HEK293T (cell line): ENCODE data around the gene PTPN3.

Experiments
- FOXA1 ChIP-seq: fragments of 450-650 bp; IDR thresholded peaks from 2 replicates; pipeline ENCODE4 v1.6.1; 2016; ENCODE audit warnings: mild to moderate bottlenecking
- FOXM1 ChIP-seq: fragments of 450-650 bp; IDR thresholded peaks from 2 replicates; pipeline ENCODE4 v1.6.1; 2017; ENCODE audit warnings: mild to moderate bottlenecking, borderline replicate concordance
- HDGF ChIP-seq: fragments of 450-650 bp; IDR thresholded peaks from 2 replicates; pipeline ENCODE4 v1.6.1; 2017; ENCODE audit warnings: antibody characterized with exemption, borderline replicate concordance
- LEF1 ChIP-seq: fragments of 450-650 bp; IDR thresholded peaks from 2 replicates; pipeline ENCODE4 v1.6.1; 2017; ENCODE audit warnings: mild to moderate bottlenecking, borderline replicate concordance
- NFRKB ChIP-seq: fragments of 450-650 bp; IDR thresholded peaks from 2 replicates; pipeline ENCODE4 v1.6.1; 2016; ENCODE audit warnings: mild to moderate bottlenecking, moderate library complexity
- SP1 ChIP-seq: fragments of 450-650 bp; IDR thresholded peaks from 2 replicates; pipeline ENCODE4 v1.6.1; 2017
- SUZ12 ChIP-seq: fragments of 450-650 bp; IDR thresholded peaks from 2 replicates; pipeline ENCODE4 v1.6.1; 2016; ENCODE audit warnings: mild to moderate bottlenecking
- ZNF384 ChIP-seq: fragments of 450-650 bp; IDR thresholded peaks from 2 replicates; pipeline ENCODE4 v1.6.1; 2016

DNA sequence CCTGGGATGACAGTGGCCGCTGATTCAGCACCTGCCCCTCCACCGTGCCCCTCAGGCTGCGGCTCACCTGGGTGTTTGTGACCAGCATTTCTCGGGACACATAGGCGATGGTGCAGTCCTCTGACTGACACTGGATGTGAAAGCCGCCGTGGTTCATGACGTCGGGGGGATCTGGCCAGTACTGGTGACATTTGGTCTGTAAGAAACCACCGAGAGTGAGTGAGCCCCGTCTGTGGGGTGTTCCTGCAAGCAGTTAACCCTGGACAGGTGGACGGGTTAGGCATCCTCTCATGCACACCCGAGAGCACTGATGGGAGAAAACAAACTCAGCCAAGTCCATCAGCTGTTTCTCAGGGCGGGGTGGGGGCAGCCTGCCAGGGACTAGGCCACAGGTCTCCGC is 114.8 kb downstream of the PTPN3 start:
- TF ChIP-seq HDGF (no peak), LEF1 (no peak), FOXA1 (no peak), FOXM1 (no peak), SP1 (no peak), SUZ12 (no peak), ZNF384 (no peak), NFRKB (no peak)
